Osteocyte (in vitro differentiated cells): ENCODE measurements around the gene OLFML2B. TPM values are rescaled to one million over a fixed set of nuclear protein-coding genes. Genes with fewer than 3 reads are reported as not detected.

Source experiments
- DNase-seq: peaks from one replicate; pipeline ENCODE4 v3.0.0; 2021; ENCODE audit warnings: mixed read lengths; ENCODE audit not compliant: unreplicated experiment; ENCODE audit errors: extremely low spot score
- H3K27ac Mint-ChIP-seq: one replicate; pipeline ENCODE4 v1.8.0; 2021; ENCODE audit warnings: mild to moderate bottlenecking, mixed read lengths; ENCODE audit not compliant: unreplicated experiment
- H3K27me3 Mint-ChIP-seq: one replicate; pipeline ENCODE4 v1.8.0; 2021; ENCODE audit warnings: mixed read lengths; ENCODE audit not compliant: unreplicated experiment
- H3K36me3 Mint-ChIP-seq: one replicate; pipeline ENCODE4 v1.8.0; 2021; ENCODE audit warnings: mixed read lengths; ENCODE audit not compliant: unreplicated experiment
- H3K4me1 Mint-ChIP-seq: one replicate; pipeline ENCODE4 v1.8.0; 2021; ENCODE audit warnings: mixed read lengths; ENCODE audit not compliant: unreplicated experiment
- H3K4me3 Mint-ChIP-seq: one replicate; pipeline ENCODE4 v1.8.0; 2021; ENCODE audit warnings: mild to moderate bottlenecking, moderate library complexity, mixed read lengths; ENCODE audit not compliant: unreplicated experiment
- H3K9me3 Mint-ChIP-seq: one replicate; pipeline ENCODE4 v1.8.0; 2021; ENCODE audit warnings: mixed read lengths; ENCODE audit not compliant: unreplicated experiment
- total RNA-seq: library from RNA; stranded (reverse); gene quantifications from 2 replicates; pipeline ENCODE4 v1.2.1, GENCODE V29; 2021
- TF ChIP-seq, protein P1 (sequence below): fragments of 200-600 bp; sonication (generic); IDR thresholded peaks from 2 replicates; pipeline ENCODE4 v1.5.0; 2021; ENCODE audit warnings: antibody characterized with exemption, mild to moderate bottlenecking, moderate library complexity

The OLFML2B gene
- total RNA-seq, 1 donor from 2014 or later = 66.7 TPM

DNA sequence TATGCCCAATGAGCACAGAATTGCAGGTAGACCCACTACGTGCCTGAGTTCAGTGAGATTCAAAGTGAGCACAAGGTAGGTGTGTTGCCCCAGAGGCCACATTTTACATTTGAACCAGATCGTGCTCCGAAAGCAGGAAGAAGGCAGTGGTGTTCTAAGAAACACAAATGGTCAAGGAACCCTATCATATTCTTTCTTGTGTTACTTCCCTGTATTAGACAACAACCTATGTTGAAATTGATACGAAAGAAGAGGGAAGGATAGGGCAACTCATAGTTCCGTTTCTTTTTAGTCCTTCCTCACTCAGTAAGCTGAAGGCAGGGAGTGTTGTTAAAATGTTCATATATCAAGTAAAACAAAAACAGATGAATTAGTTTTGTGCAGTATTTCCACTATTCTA, 33.9 kb downstream of the OLFML2B start:
- no peak for DNase-seq
- Mint-ChIP-seq H3K4me3 (no peak overlapping the region), H3K9me3 (peaks cover 14% of the 10 kb centered on the region), H3K36me3 (peaks cover 63% of the 10 kb centered on the region), H3K27me3 (no peaks in the 10 kb centered on the region), H3K27ac (no peak overlapping the region), H3K4me1 (peaks cover 9% of the 10 kb centered on the region)
- TF ChIP-seq, protein P1, sequence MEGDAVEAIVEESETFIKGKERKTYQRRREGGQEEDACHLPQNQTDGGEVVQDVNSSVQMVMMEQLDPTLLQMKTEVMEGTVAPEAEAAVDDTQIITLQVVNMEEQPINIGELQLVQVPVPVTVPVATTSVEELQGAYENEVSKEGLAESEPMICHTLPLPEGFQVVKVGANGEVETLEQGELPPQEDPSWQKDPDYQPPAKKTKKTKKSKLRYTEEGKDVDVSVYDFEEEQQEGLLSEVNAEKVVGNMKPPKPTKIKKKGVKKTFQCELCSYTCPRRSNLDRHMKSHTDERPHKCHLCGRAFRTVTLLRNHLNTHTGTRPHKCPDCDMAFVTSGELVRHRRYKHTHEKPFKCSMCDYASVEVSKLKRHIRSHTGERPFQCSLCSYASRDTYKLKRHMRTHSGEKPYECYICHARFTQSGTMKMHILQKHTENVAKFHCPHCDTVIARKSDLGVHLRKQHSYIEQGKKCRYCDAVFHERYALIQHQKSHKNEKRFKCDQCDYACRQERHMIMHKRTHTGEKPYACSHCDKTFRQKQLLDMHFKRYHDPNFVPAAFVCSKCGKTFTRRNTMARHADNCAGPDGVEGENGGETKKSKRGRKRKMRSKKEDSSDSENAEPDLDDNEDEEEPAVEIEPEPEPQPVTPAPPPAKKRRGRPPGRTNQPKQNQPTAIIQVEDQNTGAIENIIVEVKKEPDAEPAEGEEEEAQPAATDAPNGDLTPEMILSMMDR = no peak

DNA sequence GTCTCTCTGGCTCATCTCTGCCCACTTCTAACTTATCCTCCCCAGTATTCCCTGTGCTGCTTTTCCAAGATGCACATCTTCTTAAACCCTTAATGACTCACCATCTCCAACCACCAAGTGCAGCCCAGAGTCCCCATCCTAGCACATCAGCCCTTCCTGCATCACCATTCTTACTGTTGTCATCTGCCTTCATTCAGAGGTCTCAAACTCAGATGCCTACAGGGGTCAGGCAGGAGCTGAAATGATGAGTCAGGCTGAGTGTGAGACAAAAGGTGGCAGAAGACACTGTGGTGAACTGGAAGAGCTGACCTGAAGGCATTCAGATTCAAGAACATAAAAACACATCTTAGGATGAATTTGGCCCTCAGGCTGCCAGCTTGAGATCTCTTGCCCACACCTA, 34.6 kb downstream of the OLFML2B start:
- DNase-seq = no peak
- Mint-ChIP-seq H3K4me1 (peaks cover 3% of the 10 kb centered on the region), H3K4me3 (no peak overlapping the region), H3K27ac (no peak overlapping the region), H3K36me3 (peaks cover 60% of the 10 kb centered on the region), H3K9me3 (peaks cover 14% of the 10 kb centered on the region), H3K27me3 (no peaks in the 10 kb centered on the region)
- TF ChIP-seq, protein P1 = no peak

DNA sequence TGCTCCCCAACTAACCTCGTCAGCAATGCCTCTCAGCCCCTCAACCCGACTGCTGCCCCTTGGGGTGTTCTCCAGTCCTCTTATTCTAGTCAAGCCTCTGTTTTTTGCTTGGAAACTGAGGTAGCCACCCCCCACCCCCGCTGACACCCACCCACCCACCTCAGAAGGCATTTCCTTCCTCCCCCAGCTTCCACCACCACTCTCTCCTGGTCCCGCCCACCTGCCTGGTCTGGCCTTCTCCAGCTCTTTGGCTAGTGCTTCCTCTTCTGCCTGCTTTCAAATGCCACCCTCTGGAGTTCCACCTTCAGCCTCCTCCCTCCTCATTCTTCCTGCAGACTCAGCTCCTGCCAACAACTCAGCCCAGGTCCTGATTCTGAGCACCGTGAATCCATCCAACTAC, 35.3 kb downstream of the OLFML2B start:
- TF ChIP-seq, protein P1 = no peak
- peaks cover 61% of the 10 kb centered on the region for H3K36me3 Mint-ChIP-seq
- no peak overlapping the region for H3K27ac Mint-ChIP-seq
- H3K4me3 Mint-ChIP-seq = no peak overlapping the region
- peaks cover 3% of the 10 kb centered on the region for H3K4me1 Mint-ChIP-seq
- DNase-seq = no peak
- peaks cover 14% of the 10 kb centered on the region for H3K9me3 Mint-ChIP-seq
- no peaks in the 10 kb centered on the region for H3K27me3 Mint-ChIP-seq

DNA sequence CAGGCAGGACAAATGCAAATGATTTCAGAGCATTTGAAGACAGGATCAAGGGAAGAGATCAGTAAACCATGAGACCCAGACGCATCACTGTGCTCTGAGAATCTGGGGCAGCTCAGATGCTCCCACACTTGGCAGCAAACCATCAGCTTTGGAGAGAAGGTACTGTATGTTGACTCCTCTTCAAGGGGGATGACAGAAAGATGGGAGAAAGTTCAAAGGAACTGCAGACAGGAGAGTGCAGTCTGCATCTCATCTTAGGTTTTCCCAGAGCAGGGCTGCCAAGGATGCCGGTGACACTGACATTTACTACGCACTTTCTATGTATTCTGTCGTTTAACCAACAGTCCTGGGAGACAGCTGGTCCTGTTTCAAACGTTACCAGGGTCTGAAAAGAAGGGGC, 35.8 kb downstream of the OLFML2B start:
- TF ChIP-seq, protein P1 = no peak
- no peak overlapping the region for H3K4me3 Mint-ChIP-seq
- DNase-seq = no peak
- peaks cover 60% of the 10 kb centered on the region for H3K36me3 Mint-ChIP-seq
- peaks cover 14% of the 10 kb centered on the region for H3K9me3 Mint-ChIP-seq
- no peaks in the 10 kb centered on the region for H3K27me3 Mint-ChIP-seq
- H3K27ac Mint-ChIP-seq = no peak overlapping the region
- H3K4me1 Mint-ChIP-seq = peaks cover 3% of the 10 kb centered on the region

DNA sequence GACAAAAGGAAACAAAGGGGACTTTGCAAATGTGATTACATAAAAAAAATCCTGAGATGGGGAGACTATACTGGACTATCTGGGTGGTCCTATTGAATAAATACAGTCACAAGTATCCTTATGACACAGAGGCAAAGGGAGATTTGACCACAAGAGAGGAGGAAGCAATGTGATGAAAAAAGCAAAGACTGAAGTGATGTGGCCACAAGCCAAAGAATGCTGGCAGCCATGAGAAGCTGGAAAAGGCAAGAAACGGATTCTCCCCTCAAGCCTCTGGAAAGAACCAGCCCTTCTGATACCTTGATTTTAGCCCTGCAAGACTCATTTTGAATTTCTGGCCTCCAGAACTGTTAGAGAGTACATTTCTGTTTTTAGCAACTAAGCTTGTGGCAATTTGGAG, 36.4 kb downstream of the OLFML2B start:
- DNase-seq = no peak
- H3K9me3 Mint-ChIP-seq = peaks cover 14% of the 10 kb centered on the region
- TF ChIP-seq, protein P1 = no peak
- H3K27ac Mint-ChIP-seq = no peak overlapping the region
- H3K4me1 Mint-ChIP-seq = peaks cover 3% of the 10 kb centered on the region
- peaks cover 59% of the 10 kb centered on the region for H3K36me3 Mint-ChIP-seq
- H3K4me3 Mint-ChIP-seq = no peak overlapping the region
- H3K27me3 Mint-ChIP-seq = no peaks in the 10 kb centered on the region
